Kidney (tissue), 14 donors: ENCODE measurements around the gene RIC3. TPM values are rescaled to one million over a fixed set of nuclear protein-coding genes. Genes with fewer than 3 reads are reported as not detected.

Source experiments
- DNase-seq, 5 donors: peaks; one replicate each; pipeline ENCODE4 v3.0.0-alpha.2; 2013 to 2020
- FAIRE-seq: peaks from 2 replicates; lab custom pipeline; 2012; peaks lifted over from hg19 to GRCh38; lab: Jason Lieb, UNC
- H3K27ac ChIP-seq, 2 donors: one replicate each; pipeline ENCODE4 v1.7.0; 2013; ENCODE audit warnings: low read depth in 2 of 2, low read length in 2 of 2, inconsistent platforms in 1 of 2
- H3K27me3 ChIP-seq: one replicate; pipeline ENCODE4 v1.7.1; 2013; ENCODE audit warnings: low read length, inconsistent platforms; ENCODE audit not compliant: control insufficient read depth, insufficient read depth
- H3K36me3 ChIP-seq, 3 donors: one replicate each; pipeline versions ENCODE4 v1.7.0 to v1.7.1; 2013; ENCODE audit warnings: low read length in 3 of 3, control low read depth in 1 of 3, inconsistent platforms in 1 of 3; ENCODE audit not compliant: insufficient read depth in 3 of 3, control insufficient read depth in 2 of 3
- H3K4me1 ChIP-seq, 3 donors: one replicate each; pipeline versions ENCODE4 v1.7.0 to v1.7.1; 2013; ENCODE audit warnings: low read length in 3 of 3, inconsistent platforms in 1 of 3, low read depth in 1 of 3; ENCODE audit not compliant: control insufficient read depth in 2 of 3, insufficient read depth in 2 of 3
- H3K4me3 ChIP-seq, 3 donors: one replicate each; pipeline versions ENCODE4 v1.7.0 to v1.8.1; 2013; ENCODE audit warnings: low read length in 3 of 3, control low read depth in 1 of 3, inconsistent platforms in 1 of 3
- H3K9ac ChIP-seq, 3 donors: one replicate each; pipeline versions ENCODE4 v1.7.0 to v1.7.1; 2013; ENCODE audit warnings: low read length in 3 of 3, control low read depth in 1 of 3, inconsistent platforms in 1 of 3
- H3K9me3 ChIP-seq, 3 donors: one replicate each; pipeline versions ENCODE4 v1.7.0 to v1.7.1; 2013; ENCODE audit warnings: low read length in 3 of 3, control low read depth in 1 of 3, inconsistent platforms in 1 of 3; ENCODE audit not compliant: control insufficient read depth in 2 of 3, insufficient read depth in 1 of 3
- intact Hi-C: fragments of 100-400 bp; cut with DNase I; formaldehyde crosslinking; loops from one replicate; pipeline ENCODE4 v1.11.1; 2022
- polyA plus RNA-seq: library from polyadenylated mRNA; stranded (reverse); fragments of 350-450 nt; fragmentation: Illumina TruSeq; extraction: RNeasy Lipid Tissue Mini Kit (QIAGEN cat#74804); gene quantifications from one replicate; pipeline ENCODE4 v1.2.3, GENCODE V29; 2014; ENCODE audit warnings: low read depth, low replicate concordance; ENCODE audit not compliant: insufficient read depth
- total RNA-seq: library from RNA; stranded (reverse); fragmentation: NEBNext Ultra II Directional; extraction: Animal tissue kit (Norgen Biotek cat#: 25700); gene quantifications from one replicate; pipeline ENCODE4 v1.2.1, GENCODE V29; 2021
- TF ChIP-seq, protein P1 (sequence below): IDR thresholded peaks from 3 replicates; pipeline ENCODE4 v1.5.1; 2012; ENCODE audit warnings: mild to moderate bottlenecking, moderate library complexity, borderline replicate concordance; ENCODE audit not compliant: insufficient read depth; ENCODE audit errors: extremely low read depth
- donor health status: control.
- donor health status: control.
- donor health status: control.
- donor health status: control.
- donor health status: control.
- donor health status: DM: yes; HTN: yes; CAD: no.
- donor health status: Normal renal cell carcinoma (clear cell type).

The RIC3 gene
- total and polyA plus RNA-seq, 2 donors from 2014 or later, result 10.5 to 30.7 TPM

DNA sequence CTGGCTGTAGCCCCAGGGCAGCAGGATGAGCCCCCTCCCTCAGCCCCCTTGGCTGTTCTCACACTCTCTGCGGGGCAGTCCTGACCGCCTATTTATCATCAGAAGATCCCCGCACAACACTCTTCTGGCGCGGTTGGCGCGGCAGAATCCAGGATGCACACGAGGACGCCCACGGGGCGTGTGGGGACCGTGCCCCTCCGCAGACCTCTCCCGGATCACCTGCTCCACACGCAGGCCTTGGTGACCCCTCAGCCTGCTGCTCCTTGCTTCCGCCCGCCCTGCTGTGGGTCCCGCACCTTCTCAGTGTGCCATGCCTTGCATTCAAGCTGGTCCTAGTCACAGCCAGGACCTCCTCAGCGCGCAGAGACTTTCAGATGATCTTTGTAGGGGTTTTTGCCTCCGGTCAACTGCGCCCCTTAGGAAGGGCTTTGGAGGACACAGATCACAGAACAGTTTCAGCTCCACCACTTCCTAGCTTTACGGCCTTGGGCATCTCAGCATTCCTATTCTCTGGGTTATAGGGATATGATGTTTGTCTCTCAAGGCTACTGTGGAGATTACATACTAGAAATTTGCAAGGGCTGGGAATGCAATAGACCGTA lies 88.7 kb downstream of the RIC3 start:
- no peaks in the 10 kb centered on the region for H3K27me3 ChIP-seq
- no peaks in the 10 kb centered on the region for H3K36me3 ChIP-seq
- peak overlapping the region in 2 of 3 donors; percentile 48 to 73 for H3K4me3 ChIP-seq
- TF ChIP-seq, protein P1, sequence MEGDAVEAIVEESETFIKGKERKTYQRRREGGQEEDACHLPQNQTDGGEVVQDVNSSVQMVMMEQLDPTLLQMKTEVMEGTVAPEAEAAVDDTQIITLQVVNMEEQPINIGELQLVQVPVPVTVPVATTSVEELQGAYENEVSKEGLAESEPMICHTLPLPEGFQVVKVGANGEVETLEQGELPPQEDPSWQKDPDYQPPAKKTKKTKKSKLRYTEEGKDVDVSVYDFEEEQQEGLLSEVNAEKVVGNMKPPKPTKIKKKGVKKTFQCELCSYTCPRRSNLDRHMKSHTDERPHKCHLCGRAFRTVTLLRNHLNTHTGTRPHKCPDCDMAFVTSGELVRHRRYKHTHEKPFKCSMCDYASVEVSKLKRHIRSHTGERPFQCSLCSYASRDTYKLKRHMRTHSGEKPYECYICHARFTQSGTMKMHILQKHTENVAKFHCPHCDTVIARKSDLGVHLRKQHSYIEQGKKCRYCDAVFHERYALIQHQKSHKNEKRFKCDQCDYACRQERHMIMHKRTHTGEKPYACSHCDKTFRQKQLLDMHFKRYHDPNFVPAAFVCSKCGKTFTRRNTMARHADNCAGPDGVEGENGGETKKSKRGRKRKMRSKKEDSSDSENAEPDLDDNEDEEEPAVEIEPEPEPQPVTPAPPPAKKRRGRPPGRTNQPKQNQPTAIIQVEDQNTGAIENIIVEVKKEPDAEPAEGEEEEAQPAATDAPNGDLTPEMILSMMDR, result no peak
- peak overlapping the region in 1 of 3 donors; percentile 67 for H3K9ac ChIP-seq
- no peak for DNase-seq
- no peak for FAIRE-seq
- no peak overlapping the region for H3K27ac ChIP-seq
- no peaks in the 10 kb centered on the region for H3K9me3 ChIP-seq
- intact Hi-C loops, result no loop called here
- peaks cover 0 to 21% (median 13%) of the 10 kb centered on the region in 3 donors for H3K4me1 ChIP-seq

GRCh38 chr11:8079111-8079675 lies 89.6 kb downstream of the RIC3 start:
- H3K4me3 ChIP-seq, result no peak overlapping the region
- H3K9ac ChIP-seq, result no peak overlapping the region
- no peak overlapping the region for H3K27ac ChIP-seq
- intact Hi-C loops, result no loop called here
- TF ChIP-seq, protein P1, result no peak
- no peaks in the 10 kb centered on the region for H3K36me3 ChIP-seq
- no peaks in the 10 kb centered on the region for H3K27me3 ChIP-seq
- H3K9me3 ChIP-seq, result no peaks in the 10 kb centered on the region
- no peak for DNase-seq
- FAIRE-seq, result no peak
- H3K4me1 ChIP-seq, result peaks cover 0 to 21% (median 13%) of the 10 kb centered on the region in 3 donors

GRCh38 chr11:8075119-8075726 lies 93.6 kb downstream of the RIC3 start:
- Histone ChIP-seq H3K4me3 (no peak overlapping the region), H3K9ac (no peak overlapping the region), H3K4me1 (peaks cover 0 to 1% (median 0%) of the 10 kb centered on the region in 3 donors), H3K27me3 (no peaks in the 10 kb centered on the region), H3K36me3 (no peaks in the 10 kb centered on the region), H3K27ac (no peak overlapping the region), H3K9me3 (no peaks in the 10 kb centered on the region)
- TF ChIP-seq, protein P1, result no peak
- FAIRE-seq, result no peak
- intact Hi-C loops, result no loop called here
- DNase-seq, result no peak
